PC-9 (cell line): ENCODE results near the gene ACSS3. TPM values are rescaled to one million over a fixed set of nuclear protein-coding genes. Genes with fewer than 3 reads are reported as not detected.

Experiments
- BruUV-seq: library from RNA; stranded (reverse); fragments of 400-500 nt; replicated peaks from 2 replicates; lab custom pipeline; 2021; lab: Mats Ljungman, UMichigan
- CTCF ChIA-PET: fragments of 300-600 bp; sonication (Branson Sonifier 250); formaldehyde crosslinking; loops from one replicate; lab custom pipeline; 2022; ENCODE audit warnings: antibody characterized with exemption; lab: Charles Lee
- POLR2A ChIA-PET: fragments of 300-600 bp; sonication (Branson Sonifier 250); formaldehyde crosslinking; loops from one replicate; lab custom pipeline; 2022; ENCODE audit warnings: antibody characterized with exemption; ENCODE audit not compliant: unreplicated experiment; lab: Charles Lee
- DNase-seq, 2 experiments: peaks; one replicate each; pipeline versions ENCODE4 v3.0.0 to v3.0.0-alpha.2; 2015 to 2022; ENCODE audit warnings: mixed read lengths in 1 of 2
- H2AFZ ChIP-seq: fragments of 200-600 bp; sonication (generic); 2 replicates; pipeline ENCODE4 v1.8.1; 2017; ENCODE audit warnings: antibody characterized with exemption
- H3F3A ChIP-seq: fragments of 200-600 bp; sonication (generic); 2 replicates; pipeline ENCODE4 v1.8.1; 2017; ENCODE audit warnings: antibody characterized with exemption, mild to moderate bottlenecking, low read depth; ENCODE audit not compliant: insufficient read depth
- H3K27ac ChIP-seq: fragments of 200-600 bp; sonication (generic); 2 replicates; pipeline ENCODE4 v1.6.1; 2016; ENCODE audit warnings: mixed run types
- H3K27me3 ChIP-seq: fragments of 200-600 bp; sonication (generic); 2 replicates; pipeline ENCODE4 v1.6.1; 2016; ENCODE audit warnings: low read depth, mixed run types; ENCODE audit not compliant: insufficient read depth
- H3K36me3 ChIP-seq: fragments of 200-600 bp; sonication (generic); 2 replicates; pipeline ENCODE4 v1.6.1; 2016; ENCODE audit warnings: low read depth, mixed run types
- H3K4me1 ChIP-seq: fragments of 200-600 bp; sonication (generic); replicated peaks from 2 replicates; pipeline ENCODE4 v1.6.1; 2016; ENCODE audit warnings: mixed run types; ENCODE audit not compliant: insufficient read depth
- H3K4me2 ChIP-seq: fragments of 200-600 bp; sonication (generic); 2 replicates; pipeline ENCODE4 v1.6.1; 2017; ENCODE audit warnings: mixed run types
- H3K4me3 ChIP-seq: fragments of 200-600 bp; sonication (generic); 2 replicates; pipeline ENCODE4 v1.6.1; 2016; ENCODE audit warnings: mixed run types
- H3K79me2 ChIP-seq: fragments of 200-600 bp; sonication (generic); 2 replicates; pipeline ENCODE4 v1.6.1; 2017; ENCODE audit warnings: low read depth, mixed run types
- H3K9me2 ChIP-seq: fragments of 200-600 bp; sonication (generic); 2 replicates; pipeline ENCODE4 v1.8.1; 2017; ENCODE audit warnings: mild to moderate bottlenecking; ENCODE audit not compliant: insufficient read depth
- H3K9me3 ChIP-seq: fragments of 200-600 bp; sonication (generic); 2 replicates; pipeline ENCODE4 v1.8.1; 2016; ENCODE audit warnings: low read depth; ENCODE audit not compliant: insufficient read depth
- H4K20me1 ChIP-seq: fragments of 200-600 bp; sonication (generic); 2 replicates; pipeline ENCODE4 v1.8.1; 2017; ENCODE audit not compliant: insufficient read depth
- CTCF ChIP-seq: fragments of 200-600 bp; sonication (generic); conservative IDR thresholded peaks from 2 replicates; pipeline ENCODE4 v1.6.1; 2017; ENCODE audit warnings: mixed run types, antibody characterized with exemption, mild to moderate bottlenecking, moderate library complexity
- EZH2 ChIP-seq: fragments of 200-600 bp; sonication (generic); IDR thresholded peaks from 2 replicates; pipeline ENCODE4 v1.8.0; 2017; ENCODE audit warnings: antibody characterized with exemption, low read depth
- intact Hi-C: fragments of 100-400 bp; cut with micrococcal nuclease; formaldehyde crosslinking; loops from one replicate; pipeline ENCODE4 v1.10.0; 2022; ENCODE audit not compliant: unreplicated experiment
- total RNA-seq: library from RNA; stranded (reverse); gene quantifications from 2 replicates; pipeline ENCODE4 v1.2.3, GENCODE V29; 2021

ACSS3 gene
- total RNA-seq, 1 experiment from 2014 or later: 8.5 TPM

- BruUV-seq: no TSS peak
Measured at GRCh38 chr12:81253360-81253759, 175.5 kb downstream of the ACSS3 start.

GRCh38 chr12:81255456-81255855, 177.6 kb downstream of the ACSS3 start:
- Histone ChIP-seq H3K4me1 (no peaks in the 10 kb centered on the region), H3K4me2 (no peak overlapping the region), H3K9me2 (no peaks in the 10 kb centered on the region), H4K20me1 (no peaks in the 10 kb centered on the region), H3K36me3 (no peaks in the 10 kb centered on the region), H2AFZ (no peak overlapping the region), H3K4me3 (no peak overlapping the region), H3K9me3 (no peaks in the 10 kb centered on the region), H3K79me2 (no peaks in the 10 kb centered on the region), H3K27me3 (no peaks in the 10 kb centered on the region), H3K27ac (no peak overlapping the region), H3F3A (no peaks in the 10 kb centered on the region)
- ChIA-PET POLR2A (no interaction called here), CTCF (no interaction called here)
- intact Hi-C loops: loop anchor here (5.0 to 10.0 kb wide), 3 partner anchors 418 to 1061 kb away; no protein-coding TSS in a partner anchor
- no peak for TF ChIP-seq CTCF
- TF ChIP-seq EZH2: no peak
- no peak for DNase-seq
- no TSS peak for BruUV-seq

More at GRCh38 chr12:81253360-81253759, 175.5 kb downstream of the ACSS3 start:
- no peak overlapping the region for H3K27ac ChIP-seq
- no peaks in the 10 kb centered on the region for H3K4me1 ChIP-seq
- H3K79me2 ChIP-seq: no peaks in the 10 kb centered on the region
- POLR2A ChIA-PET: no interaction called here
- no peaks in the 10 kb centered on the region for H3F3A ChIP-seq
- no peaks in the 10 kb centered on the region for H3K9me3 ChIP-seq
- TF ChIP-seq CTCF (no peak), EZH2 (no peak)
- no peak for DNase-seq
- H4K20me1 ChIP-seq: no peaks in the 10 kb centered on the region
- no peak overlapping the region for H3K4me2 ChIP-seq
- intact Hi-C loops: loop anchor here (10.0 kb wide), 1 partner anchor 1059 kb away; no protein-coding TSS in a partner anchor
- CTCF ChIA-PET: no interaction called here
- no peaks in the 10 kb centered on the region for H3K9me2 ChIP-seq
- H3K27me3 ChIP-seq: no peaks in the 10 kb centered on the region
- H3K36me3 ChIP-seq: no peaks in the 10 kb centered on the region
- no peak overlapping the region for H3K4me3 ChIP-seq
- no peak overlapping the region for H2AFZ ChIP-seq

GRCh38 chr12:81255947-81256346, 178.1 kb downstream of the ACSS3 start:
- H3K9me3 ChIP-seq: no peaks in the 10 kb centered on the region
- H3K27me3 ChIP-seq: no peaks in the 10 kb centered on the region
- no peak overlapping the region for H3K4me3 ChIP-seq
- no peak overlapping the region for H3K4me2 ChIP-seq
- no peak for TF ChIP-seq EZH2
- no peak for TF ChIP-seq CTCF
- no peaks in the 10 kb centered on the region for H3K79me2 ChIP-seq
- H3K27ac ChIP-seq: no peak overlapping the region
- ChIA-PET POLR2A (no interaction called here), CTCF (no interaction called here)
- H3K9me2 ChIP-seq: no peaks in the 10 kb centered on the region
- no peak for DNase-seq
- no TSS peak for BruUV-seq
- H3F3A ChIP-seq: no peaks in the 10 kb centered on the region
- no peak overlapping the region for H2AFZ ChIP-seq
- H4K20me1 ChIP-seq: no peaks in the 10 kb centered on the region
- H3K36me3 ChIP-seq: no peaks in the 10 kb centered on the region
- intact Hi-C loops: loop anchor here (5.0 to 10.0 kb wide), 3 partner anchors 419 to 1061 kb away; no protein-coding TSS in a partner anchor
- no peaks in the 10 kb centered on the region for H3K4me1 ChIP-seq
